ENCODE measurements around the gene OSBPL6.
"Not testable (repeated sequence)": the region's sequence is repeated elsewhere in the genome, so short reads cannot be mapped to it uniquely, and the experiment has no call there.

Gene OSBPL6

GRCh38 chr2:178333851-178334250 lies 139.5 kb downstream of the OSBPL6 start:
- in situ Hi-C loops (cut with MboI; ENCODE audit: low sequenced_read_pairs), result no loop called here

- in situ Hi-C loops (cut with MboI; ENCODE audit: low sequenced_read_pairs), result no loop called here
Observed at GRCh38 chr2:178335230-178335629, 140.9 kb downstream of the OSBPL6 start.

GRCh38 chr2:178344121-178344520 lies 149.8 kb downstream of the OSBPL6 start:
- in situ Hi-C loops (cut with MboI; ENCODE audit: low sequenced_read_pairs), result no loop called here

- in situ Hi-C loops (cut with MboI; ENCODE audit: low sequenced_read_pairs), result no loop called here
Observed at GRCh38 chr2:178345951-178346350, 151.6 kb downstream of the OSBPL6 start.

GRCh38 chr2:178350051-178350450 lies 155.7 kb downstream of the OSBPL6 start:
- in situ Hi-C loops (cut with MboI; ENCODE audit: low sequenced_read_pairs), result no loop called here

GRCh38 chr2:178357704-178358103 lies 163.4 kb downstream of the OSBPL6 start:
- in situ Hi-C loops (cut with MboI; ENCODE audit: low sequenced_read_pairs), result not testable (repeated sequence)

- in situ Hi-C loops (cut with MboI; ENCODE audit: low sequenced_read_pairs), result no loop called here
Observed at GRCh38 chr2:178359192-178359912, 165.0 kb downstream of the OSBPL6 start.

GRCh38 chr2:178361588-178361987 lies 167.3 kb downstream of the OSBPL6 start:
- in situ Hi-C loops (cut with MboI; ENCODE audit: low sequenced_read_pairs), result no loop called here

GRCh38 chr2:178363252-178363651 lies 168.9 kb downstream of the OSBPL6 start:
- in situ Hi-C loops (cut with MboI; ENCODE audit: low sequenced_read_pairs), result no loop called here

- in situ Hi-C loops (cut with MboI; ENCODE audit: low sequenced_read_pairs), result no loop called here
Observed at GRCh38 chr2:178365116-178365515, 170.8 kb downstream of the OSBPL6 start.

GRCh38 chr2:178366412-178366811 lies 172.1 kb downstream of the OSBPL6 start:
- in situ Hi-C loops (cut with MboI; ENCODE audit: low sequenced_read_pairs), result no loop called here

GRCh38 chr2:178367344-178367743 lies 173.0 kb downstream of the OSBPL6 start:
- in situ Hi-C loops (cut with MboI; ENCODE audit: low sequenced_read_pairs), result no loop called here

GRCh38 chr2:178374865-178375264 lies 180.6 kb downstream of the OSBPL6 start:
- in situ Hi-C loops (cut with MboI; ENCODE audit: low sequenced_read_pairs), result no loop called here

GRCh38 chr2:178377046-178377445 lies 182.7 kb downstream of the OSBPL6 start:
- in situ Hi-C loops (cut with MboI; ENCODE audit: low sequenced_read_pairs), result no loop called here

- in situ Hi-C loops (cut with MboI; ENCODE audit: low sequenced_read_pairs), result no loop called here
Observed at GRCh38 chr2:178379162-178380004, 185.1 kb downstream of the OSBPL6 start.

GRCh38 chr2:178380763-178381162 lies 186.5 kb downstream of the OSBPL6 start:
- in situ Hi-C loops (cut with MboI; ENCODE audit: low sequenced_read_pairs), result no loop called here

- in situ Hi-C loops (cut with MboI; ENCODE audit: low sequenced_read_pairs), result no loop called here
Observed at GRCh38 chr2:178383718-178384117, 189.4 kb downstream of the OSBPL6 start.

GRCh38 chr2:178385595-178386148 lies 191.4 kb downstream of the OSBPL6 start:
- in situ Hi-C loops (cut with MboI; ENCODE audit: low sequenced_read_pairs), result no loop called here

- in situ Hi-C loops (cut with MboI; ENCODE audit: low sequenced_read_pairs), result no loop called here
Observed at GRCh38 chr2:178386986-178387597, 192.8 kb downstream of the OSBPL6 start.

- in situ Hi-C loops (cut with MboI; ENCODE audit: low sequenced_read_pairs), result no loop called here
Observed at GRCh38 chr2:178388287-178388686, 194.0 kb downstream of the OSBPL6 start.

- in situ Hi-C loops (cut with MboI; ENCODE audit: low sequenced_read_pairs), result no loop called here
Observed at GRCh38 chr2:178391701-178392100, 197.4 kb downstream of the OSBPL6 start.

Data from HL-60/S4 (cell line).